H1 (cell line): ENCODE results near the gene NTMT1.

Experiments used
- CREB1 ChIP-seq: IDR thresholded peaks from 2 replicates; pipeline ENCODE4 v1.6.1; 2012; ENCODE audit warnings: inconsistent platforms
- EZH2 ChIP-seq: fragments of 200-600 bp; sonication (generic); IDR thresholded peaks from 2 replicates; pipeline ENCODE4 v1.7.1; 2012; ENCODE audit warnings: low read depth, mild to moderate bottlenecking, moderate library complexity, low read length, inconsistent platforms; ENCODE audit not compliant: severe bottlenecking
- POLR2AphosphoS5 ChIP-seq: IDR thresholded peaks from 2 replicates; pipeline ENCODE4 v1.6.1; 2011; ENCODE audit warnings: low read depth, low read length
- SP1 ChIP-seq: IDR thresholded peaks from 2 replicates; pipeline ENCODE4 v1.6.1; 2011; ENCODE audit warnings: low read depth, low read length
- YY1 ChIP-seq: IDR thresholded peaks from 2 replicates; pipeline ENCODE4 v1.6.1; 2011; ENCODE audit warnings: low read depth, mild to moderate bottlenecking, low read length
- TF ChIP-seq, protein P1 (sequence below): IDR thresholded peaks from 2 replicates; pipeline ENCODE4 v1.6.1; 2012; ENCODE audit warnings: inconsistent platforms

DNA sequence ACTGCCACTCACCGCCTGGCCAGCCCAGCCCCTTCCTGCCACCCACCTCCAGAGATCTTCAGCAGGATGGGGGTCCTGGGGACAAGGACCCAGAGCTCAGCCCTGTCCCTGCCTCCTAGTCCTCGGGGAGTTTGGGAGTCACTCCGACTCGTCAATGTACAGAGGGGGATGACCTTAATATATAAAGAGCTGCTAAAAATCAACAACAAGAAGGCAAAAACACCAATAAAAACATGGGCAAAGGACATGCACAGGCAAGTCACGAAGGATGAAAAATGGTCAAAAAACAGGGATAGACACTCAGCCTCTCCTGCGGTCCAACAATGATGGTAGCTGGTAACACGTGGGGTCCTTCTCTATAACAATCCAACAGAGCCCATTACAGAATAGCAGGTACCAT, 20.7 kb downstream of the NTMT1 start:
- TF ChIP-seq, protein P1, sequence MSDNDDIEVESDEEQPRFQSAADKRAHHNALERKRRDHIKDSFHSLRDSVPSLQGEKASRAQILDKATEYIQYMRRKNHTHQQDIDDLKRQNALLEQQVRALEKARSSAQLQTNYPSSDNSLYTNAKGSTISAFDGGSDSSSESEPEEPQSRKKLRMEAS, result no peak
- TF ChIP-seq CREB1, result no peak
- no peak for TF ChIP-seq POLR2AphosphoS5
- TF ChIP-seq YY1, result no peak
- no peak for TF ChIP-seq SP1
- no peak for TF ChIP-seq EZH2
